ENCODE results near the gene STX12. TPM values are rescaled to one million over a fixed set of nuclear protein-coding genes. Genes with fewer than 3 reads are reported as not detected.
"Not testable (repeated sequence)": the region's sequence is repeated elsewhere in the genome, so short reads cannot be mapped to it uniquely, and the experiment has no call there.

Gene STX12
- total RNA-seq, 1 experiment from 2014 or later: 76.5 TPM

DNA sequence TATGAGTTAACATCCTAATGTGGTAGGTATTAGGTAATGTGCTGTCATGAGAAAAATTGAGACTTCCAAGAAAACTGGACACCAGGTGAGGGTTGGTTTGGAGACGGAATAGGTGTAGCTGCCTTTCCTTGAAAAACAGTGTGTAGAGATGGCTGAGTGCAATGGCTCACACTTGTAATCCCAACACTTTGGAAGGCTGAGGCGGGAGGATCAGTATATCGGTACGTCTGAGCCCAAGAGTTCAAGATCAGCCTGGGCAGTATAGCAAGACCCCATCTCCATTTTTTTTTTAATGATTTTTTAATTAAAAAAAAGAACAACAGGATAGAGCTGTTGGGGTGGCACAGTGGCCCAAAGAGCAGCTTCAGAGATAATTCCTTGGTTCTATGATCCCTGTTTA, 50.8 kb downstream of the STX12 start:
- H3K9me3 ChIP-seq (replicated peaks): no peaks in the 10 kb centered on the region
- no peak overlapping the region for H3K27ac ChIP-seq
- peaks cover 7% of the 10 kb centered on the region for H3K4me1 ChIP-seq (replicated peaks)
- peak in 1 of 2 experiments; percentile 3 for DNase-seq (ENCODE audit: low read depth in 1 of 2, low spot score in 2 of 2)
- H3K27me3 ChIP-seq (replicated peaks): no peaks in the 10 kb centered on the region
- H3K36me3 ChIP-seq: peaks cover 36% of the 10 kb centered on the region
- no peak overlapping the region for H3K4me3 ChIP-seq

- H3K4me3 ChIP-seq: no peak overlapping the region
- peaks cover 32% of the 10 kb centered on the region for H3K36me3 ChIP-seq
- no peaks in the 10 kb centered on the region for H3K9me3 ChIP-seq (replicated peaks)
- H3K4me1 ChIP-seq (replicated peaks): peaks cover 7% of the 10 kb centered on the region
- H3K27me3 ChIP-seq (replicated peaks): no peaks in the 10 kb centered on the region
- no peak overlapping the region for H3K27ac ChIP-seq
- peak in 1 of 2 experiments; percentile 8 for DNase-seq (ENCODE audit: low read depth in 1 of 2, low spot score in 2 of 2)
Observed at GRCh38 chr1:27824411-27824810, 51.4 kb downstream of the STX12 start.

DNA sequence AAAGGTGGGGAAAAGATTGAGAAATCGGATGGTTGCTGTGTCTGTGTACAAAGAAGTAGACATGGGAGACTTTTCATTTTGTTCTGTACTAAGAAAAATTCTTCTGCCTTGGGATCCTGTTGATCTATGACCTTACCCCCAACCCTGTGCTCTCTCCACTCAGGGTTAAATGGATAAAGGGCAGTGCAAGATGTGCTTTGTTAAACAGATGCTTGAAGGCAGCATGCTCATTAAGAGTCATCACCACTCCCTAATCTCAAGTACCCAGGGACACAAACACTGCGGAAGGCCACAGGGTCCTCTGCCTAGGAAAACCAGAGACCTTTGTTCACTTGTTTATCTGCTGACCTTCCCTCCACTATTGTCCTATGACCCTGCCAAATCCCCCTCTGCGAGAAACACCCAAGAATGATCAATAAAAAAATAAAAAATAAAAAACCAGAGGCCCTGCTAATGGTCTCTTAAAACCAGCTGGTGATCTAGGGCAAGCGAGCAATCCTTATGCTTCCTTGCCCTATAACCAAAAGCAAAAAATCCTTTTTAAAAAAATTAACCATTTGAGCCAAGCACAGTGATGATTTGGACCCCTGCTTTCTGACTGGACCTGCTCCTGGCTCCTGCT, 56.4 kb downstream of the STX12 start:
- H3K4me3 ChIP-seq; H3K27ac ChIP-seq; H3K27me3 ChIP-seq (replicated peaks); DNase-seq (ENCODE audit: low read depth in 1 of 2, low spot score in 2 of 2); H3K9me3 ChIP-seq (replicated peaks): not testable (repeated sequence)
- Histone ChIP-seq H3K36me3 (peaks cover 27% of the 10 kb centered on the region), H3K4me1 (replicated peaks) (peaks cover 17% of the 10 kb centered on the region)

DNA sequence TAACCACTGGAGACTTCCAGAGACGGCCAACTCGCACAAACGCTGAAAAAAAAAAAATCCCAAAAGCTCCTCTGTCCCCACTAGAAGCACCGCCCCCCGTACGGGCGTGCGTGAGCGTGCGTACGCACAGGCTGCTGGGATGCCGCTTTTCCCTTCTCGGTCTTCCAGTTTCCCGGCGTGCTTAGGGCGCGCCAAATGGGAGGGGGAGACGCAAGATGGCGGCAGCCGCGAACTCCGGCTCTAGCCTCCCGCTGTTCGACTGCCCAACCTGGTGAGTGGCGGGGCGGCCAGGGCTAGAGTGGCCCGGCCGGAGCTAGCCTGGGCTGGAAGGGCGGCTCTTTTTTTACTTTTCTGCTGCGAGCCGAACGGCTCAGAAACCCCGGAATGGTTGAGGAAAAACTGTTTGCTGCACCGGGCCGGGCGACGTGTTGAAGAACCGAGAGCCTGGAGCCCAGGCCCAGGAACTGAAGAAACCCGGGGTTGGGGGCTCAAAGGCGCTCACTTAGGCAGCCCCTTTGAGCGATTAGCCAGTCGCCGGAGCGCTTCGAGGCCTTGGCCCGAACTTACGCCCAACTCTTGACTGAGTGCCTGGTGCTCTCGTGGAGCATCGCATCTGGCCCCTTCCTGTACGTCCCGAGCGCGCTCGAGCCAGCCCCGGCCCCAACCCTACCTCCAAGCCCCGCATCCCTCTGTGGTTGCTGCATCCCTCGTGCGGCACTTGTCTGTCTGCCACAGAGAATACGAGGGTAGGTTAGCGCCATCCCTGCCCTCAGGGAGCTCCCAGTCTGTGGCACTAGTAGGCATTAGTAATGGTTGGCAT, 57.8 kb downstream of the STX12 start, which contains the start of gene PPP1R8:
PPP1R8 (plus strand) TSS at position 162 of the 820 bp plus-strand sequence; CDS start at position 216, 54 bp downstream.
- H3K27ac ChIP-seq: peak within 1 kb of the TSS; percentile 84
- H3K36me3 ChIP-seq: peaks cover 41% of the 10 kb centered on the region
- H3K9me3 ChIP-seq (replicated peaks): no peaks in the 10 kb centered on the region
- peak within 1 kb of the TSS; percentile 79 for H3K4me3 ChIP-seq
- H3K4me1 ChIP-seq (replicated peaks): peaks cover 17% of the 10 kb centered on the region
- peak; percentile 94 to 96 for DNase-seq (ENCODE audit: low read depth in 1 of 2, low spot score in 2 of 2)
- no peaks in the 10 kb centered on the region for H3K27me3 ChIP-seq (replicated peaks)

- Histone ChIP-seq H3K4me3 (peak overlapping the region; percentile 79), H3K4me1 (replicated peaks) (peaks cover 17% of the 10 kb centered on the region), H3K27me3 (replicated peaks) (no peaks in the 10 kb centered on the region), H3K36me3 (peaks cover 49% of the 10 kb centered on the region), H3K9me3 (replicated peaks) (no peaks in the 10 kb centered on the region), H3K27ac (peak overlapping the region; percentile 84)
- DNase-seq (ENCODE audit: low read depth in 1 of 2, low spot score in 2 of 2): no peak
Observed at GRCh38 chr1:27831568-27832410, 58.8 kb downstream of the STX12 start.

DNA sequence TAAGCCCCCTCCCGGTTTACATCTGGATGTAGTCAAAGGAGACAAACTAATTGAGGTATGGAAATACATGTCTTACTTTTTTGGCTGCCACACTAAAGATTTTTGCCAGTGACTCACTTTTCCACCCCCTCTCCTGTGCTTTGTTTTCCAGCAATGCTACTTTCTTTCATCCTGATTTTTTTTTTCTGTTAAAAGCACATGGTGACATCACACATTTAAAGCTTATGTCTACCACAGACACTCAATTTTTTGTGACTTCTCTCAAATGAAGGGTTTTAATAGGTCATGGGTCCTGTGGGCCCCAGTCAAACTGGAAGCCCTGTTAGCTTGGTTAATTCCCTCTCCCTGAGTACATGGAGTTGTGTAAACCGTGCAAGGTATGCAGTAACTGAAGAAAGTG, 59.7 kb downstream of the STX12 start:
- H3K4me3 ChIP-seq: no peak overlapping the region
- DNase-seq (ENCODE audit: low read depth in 1 of 2, low spot score in 2 of 2): peak in 1 of 2 experiments; percentile 33
- H3K27me3 ChIP-seq (replicated peaks): no peaks in the 10 kb centered on the region
- H3K4me1 ChIP-seq (replicated peaks): peaks cover 17% of the 10 kb centered on the region
- peaks cover 56% of the 10 kb centered on the region for H3K36me3 ChIP-seq
- no peaks in the 10 kb centered on the region for H3K9me3 ChIP-seq (replicated peaks)
- no peak overlapping the region for H3K27ac ChIP-seq

GRCh38 chr1:27833470-27833869, 60.5 kb downstream of the STX12 start:
- H3K36me3 ChIP-seq: peaks cover 61% of the 10 kb centered on the region
- no peaks in the 10 kb centered on the region for H3K27me3 ChIP-seq (replicated peaks)
- no peaks in the 10 kb centered on the region for H3K9me3 ChIP-seq (replicated peaks)
- no peak overlapping the region for H3K27ac ChIP-seq
- H3K4me1 ChIP-seq (replicated peaks): peaks cover 17% of the 10 kb centered on the region
- H3K4me3 ChIP-seq: no peak overlapping the region
- no peak for DNase-seq (ENCODE audit: low read depth in 1 of 2, low spot score in 2 of 2)

GRCh38 chr1:27835046-27835445, 62.0 kb downstream of the STX12 start:
- Histone ChIP-seq H3K9me3 (replicated peaks) (no peaks in the 10 kb centered on the region), H3K36me3 (peaks cover 76% of the 10 kb centered on the region)

DNA sequence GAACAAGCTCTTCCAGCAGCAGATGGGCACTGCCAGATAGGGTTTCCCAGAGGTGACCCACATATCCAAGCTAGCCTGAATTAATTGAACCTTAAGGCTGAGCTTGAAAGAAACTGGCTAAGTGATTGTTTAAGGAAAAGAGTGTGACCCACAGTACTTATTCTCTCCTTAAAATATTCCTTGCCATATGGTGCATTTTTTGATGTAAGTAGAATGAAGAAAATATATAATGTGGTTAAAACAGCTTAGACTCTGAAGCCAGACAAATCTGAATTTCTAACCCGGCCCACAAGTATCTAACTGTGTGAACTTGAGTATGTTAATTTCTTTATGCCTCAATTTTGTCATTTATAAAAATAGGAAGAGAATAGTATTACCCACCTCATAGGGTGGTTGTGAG, 62.5 kb downstream of the STX12 start:
- Histone ChIP-seq H3K36me3 (peaks cover 80% of the 10 kb centered on the region), H3K9me3 (replicated peaks) (no peaks in the 10 kb centered on the region), H3K4me1 (replicated peaks) (peaks cover 17% of the 10 kb centered on the region), H3K27ac (no peak overlapping the region), H3K4me3 (no peak overlapping the region), H3K27me3 (replicated peaks) (no peaks in the 10 kb centered on the region)
- no peak for DNase-seq (ENCODE audit: low read depth in 1 of 2, low spot score in 2 of 2)

More at GRCh38 chr1:27835046-27835445, 62.0 kb downstream of the STX12 start:
- H3K4me1 ChIP-seq (replicated peaks): peaks cover 17% of the 10 kb centered on the region
- no peak for DNase-seq (ENCODE audit: low read depth in 1 of 2, low spot score in 2 of 2)
- no peak overlapping the region for H3K27ac ChIP-seq
- H3K4me3 ChIP-seq: no peak overlapping the region
- no peaks in the 10 kb centered on the region for H3K27me3 ChIP-seq (replicated peaks)

DNA sequence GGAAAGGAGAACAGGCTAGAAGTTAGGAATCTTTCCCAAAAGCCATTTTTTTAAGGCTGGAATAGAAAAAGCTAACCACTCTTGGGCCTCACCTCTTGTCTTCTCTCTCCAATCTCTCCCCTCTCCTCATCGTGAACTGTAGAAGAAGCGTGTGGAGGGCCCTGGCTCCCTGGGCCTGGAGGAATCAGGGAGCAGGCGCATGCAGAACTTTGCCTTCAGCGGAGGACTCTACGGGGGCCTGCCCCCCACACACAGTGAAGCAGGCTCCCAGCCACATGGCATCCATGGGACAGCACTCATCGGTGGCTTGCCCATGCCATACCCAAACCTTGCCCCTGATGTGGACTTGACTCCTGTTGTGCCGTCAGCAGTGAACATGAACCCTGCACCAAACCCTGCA, 76.9 kb downstream of the STX12 start:
- Histone ChIP-seq H3K36me3 (peaks cover 58% of the 10 kb centered on the region), H3K9me3 (replicated peaks) (no peaks in the 10 kb centered on the region; the same call in 1 of the 2 replicates)

GRCh38 chr1:27855085-27855484, 82.1 kb downstream of the STX12 start:
- no peak for DNase-seq (ENCODE audit: low read depth in 1 of 2, low spot score in 2 of 2)
- peaks cover 4% of the 10 kb centered on the region; the same call in 1 of the 2 replicates for H3K4me1 ChIP-seq (replicated peaks)
- H3K36me3 ChIP-seq: peaks cover 13% of the 10 kb centered on the region
- H3K27me3 ChIP-seq (replicated peaks): no peaks in the 10 kb centered on the region
- no peak overlapping the region for H3K4me3 ChIP-seq
- no peaks in the 10 kb centered on the region for H3K9me3 ChIP-seq (replicated peaks)
- no peak overlapping the region for H3K27ac ChIP-seq

More for the DNA sequence above, 76.9 kb downstream of the STX12 start:
- DNase-seq (ENCODE audit: low read depth in 1 of 2, low spot score in 2 of 2): no peak
- Histone ChIP-seq H3K4me3 (no peak overlapping the region), H3K27me3 (replicated peaks) (no peaks in the 10 kb centered on the region), H3K27ac (no peak overlapping the region), H3K4me1 (replicated peaks) (no peaks in the 10 kb centered on the region)

GRCh38 chr1:27856561-27857343, 83.7 kb downstream of the STX12 start:
- H3K9me3 ChIP-seq (replicated peaks): no peaks in the 10 kb centered on the region
- no peak overlapping the region for H3K27ac ChIP-seq
- DNase-seq (ENCODE audit: low read depth in 1 of 2, low spot score in 2 of 2): no peak
- H3K4me3 ChIP-seq: no peak overlapping the region
- peaks cover under 1% of the 10 kb centered on the region; the same call in 1 of the 2 replicates for H3K36me3 ChIP-seq
- H3K27me3 ChIP-seq (replicated peaks): no peaks in the 10 kb centered on the region
- H3K4me1 ChIP-seq (replicated peaks): peaks cover 4% of the 10 kb centered on the region; the same call in 1 of the 2 replicates

GRCh38 chr1:27857552-27857951, 84.5 kb downstream of the STX12 start:
- not testable (repeated sequence) for H3K4me1 ChIP-seq (replicated peaks); H3K27me3 ChIP-seq (replicated peaks); H3K4me3 ChIP-seq; H3K9me3 ChIP-seq (replicated peaks); DNase-seq (ENCODE audit: low read depth in 1 of 2, low spot score in 2 of 2); H3K36me3 ChIP-seq; H3K27ac ChIP-seq
